Measurements from ENCODE around the gene PPIE. TPM values are rescaled to one million over a fixed set of nuclear protein-coding genes. Genes with fewer than 3 reads are reported as not detected.

Gene PPIE
- total and polyA plus RNA-seq, 2 of the 8 experiments (the other 6 are each of a cell fraction or from before 2014, with no cell fraction given): 38.9 to 56.1 TPM

- TF ChIP-seq, protein P1, sequence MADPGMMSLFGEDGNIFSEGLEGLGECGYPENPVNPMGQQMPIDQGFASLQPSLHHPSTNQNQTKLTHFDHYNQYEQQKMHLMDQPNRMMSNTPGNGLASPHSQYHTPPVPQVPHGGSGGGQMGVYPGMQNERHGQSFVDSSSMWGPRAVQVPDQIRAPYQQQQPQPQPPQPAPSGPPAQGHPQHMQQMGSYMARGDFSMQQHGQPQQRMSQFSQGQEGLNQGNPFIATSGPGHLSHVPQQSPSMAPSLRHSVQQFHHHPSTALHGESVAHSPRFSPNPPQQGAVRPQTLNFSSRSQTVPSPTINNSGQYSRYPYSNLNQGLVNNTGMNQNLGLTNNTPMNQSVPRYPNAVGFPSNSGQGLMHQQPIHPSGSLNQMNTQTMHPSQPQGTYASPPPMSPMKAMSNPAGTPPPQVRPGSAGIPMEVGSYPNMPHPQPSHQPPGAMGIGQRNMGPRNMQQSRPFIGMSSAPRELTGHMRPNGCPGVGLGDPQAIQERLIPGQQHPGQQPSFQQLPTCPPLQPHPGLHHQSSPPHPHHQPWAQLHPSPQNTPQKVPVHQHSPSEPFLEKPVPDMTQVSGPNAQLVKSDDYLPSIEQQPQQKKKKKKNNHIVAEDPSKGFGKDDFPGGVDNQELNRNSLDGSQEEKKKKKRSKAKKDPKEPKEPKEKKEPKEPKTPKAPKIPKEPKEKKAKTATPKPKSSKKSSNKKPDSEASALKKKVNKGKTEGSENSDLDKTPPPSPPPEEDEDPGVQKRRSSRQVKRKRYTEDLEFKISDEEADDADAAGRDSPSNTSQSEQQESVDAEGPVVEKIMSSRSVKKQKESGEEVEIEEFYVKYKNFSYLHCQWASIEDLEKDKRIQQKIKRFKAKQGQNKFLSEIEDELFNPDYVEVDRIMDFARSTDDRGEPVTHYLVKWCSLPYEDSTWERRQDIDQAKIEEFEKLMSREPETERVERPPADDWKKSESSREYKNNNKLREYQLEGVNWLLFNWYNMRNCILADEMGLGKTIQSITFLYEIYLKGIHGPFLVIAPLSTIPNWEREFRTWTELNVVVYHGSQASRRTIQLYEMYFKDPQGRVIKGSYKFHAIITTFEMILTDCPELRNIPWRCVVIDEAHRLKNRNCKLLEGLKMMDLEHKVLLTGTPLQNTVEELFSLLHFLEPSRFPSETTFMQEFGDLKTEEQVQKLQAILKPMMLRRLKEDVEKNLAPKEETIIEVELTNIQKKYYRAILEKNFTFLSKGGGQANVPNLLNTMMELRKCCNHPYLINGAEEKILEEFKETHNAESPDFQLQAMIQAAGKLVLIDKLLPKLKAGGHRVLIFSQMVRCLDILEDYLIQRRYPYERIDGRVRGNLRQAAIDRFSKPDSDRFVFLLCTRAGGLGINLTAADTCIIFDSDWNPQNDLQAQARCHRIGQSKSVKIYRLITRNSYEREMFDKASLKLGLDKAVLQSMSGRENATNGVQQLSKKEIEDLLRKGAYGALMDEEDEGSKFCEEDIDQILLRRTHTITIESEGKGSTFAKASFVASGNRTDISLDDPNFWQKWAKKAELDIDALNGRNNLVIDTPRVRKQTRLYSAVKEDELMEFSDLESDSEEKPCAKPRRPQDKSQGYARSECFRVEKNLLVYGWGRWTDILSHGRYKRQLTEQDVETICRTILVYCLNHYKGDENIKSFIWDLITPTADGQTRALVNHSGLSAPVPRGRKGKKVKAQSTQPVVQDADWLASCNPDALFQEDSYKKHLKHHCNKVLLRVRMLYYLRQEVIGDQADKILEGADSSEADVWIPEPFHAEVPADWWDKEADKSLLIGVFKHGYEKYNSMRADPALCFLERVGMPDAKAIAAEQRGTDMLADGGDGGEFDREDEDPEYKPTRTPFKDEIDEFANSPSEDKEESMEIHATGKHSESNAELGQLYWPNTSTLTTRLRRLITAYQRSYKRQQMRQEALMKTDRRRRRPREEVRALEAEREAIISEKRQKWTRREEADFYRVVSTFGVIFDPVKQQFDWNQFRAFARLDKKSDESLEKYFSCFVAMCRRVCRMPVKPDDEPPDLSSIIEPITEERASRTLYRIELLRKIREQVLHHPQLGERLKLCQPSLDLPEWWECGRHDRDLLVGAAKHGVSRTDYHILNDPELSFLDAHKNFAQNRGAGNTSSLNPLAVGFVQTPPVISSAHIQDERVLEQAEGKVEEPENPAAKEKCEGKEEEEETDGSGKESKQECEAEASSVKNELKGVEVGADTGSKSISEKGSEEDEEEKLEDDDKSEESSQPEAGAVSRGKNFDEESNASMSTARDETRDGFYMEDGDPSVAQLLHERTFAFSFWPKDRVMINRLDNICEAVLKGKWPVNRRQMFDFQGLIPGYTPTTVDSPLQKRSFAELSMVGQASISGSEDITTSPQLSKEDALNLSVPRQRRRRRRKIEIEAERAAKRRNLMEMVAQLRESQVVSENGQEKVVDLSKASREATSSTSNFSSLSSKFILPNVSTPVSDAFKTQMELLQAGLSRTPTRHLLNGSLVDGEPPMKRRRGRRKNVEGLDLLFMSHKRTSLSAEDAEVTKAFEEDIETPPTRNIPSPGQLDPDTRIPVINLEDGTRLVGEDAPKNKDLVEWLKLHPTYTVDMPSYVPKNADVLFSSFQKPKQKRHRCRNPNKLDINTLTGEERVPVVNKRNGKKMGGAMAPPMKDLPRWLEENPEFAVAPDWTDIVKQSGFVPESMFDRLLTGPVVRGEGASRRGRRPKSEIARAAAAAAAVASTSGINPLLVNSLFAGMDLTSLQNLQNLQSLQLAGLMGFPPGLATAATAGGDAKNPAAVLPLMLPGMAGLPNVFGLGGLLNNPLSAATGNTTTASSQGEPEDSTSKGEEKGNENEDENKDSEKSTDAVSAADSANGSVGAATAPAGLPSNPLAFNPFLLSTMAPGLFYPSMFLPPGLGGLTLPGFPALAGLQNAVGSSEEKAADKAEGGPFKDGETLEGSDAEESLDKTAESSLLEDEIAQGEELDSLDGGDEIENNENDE (IDR thresholded peaks at IDR 0.05; ENCODE audit: insufficient replicate concordance, low read length): no peak
- TF ChIP-seq NRF1 (IDR thresholded peaks at IDR 0.05; ENCODE audit: low read depth, low read length): no peak
- TF ChIP-seq, protein P2, sequence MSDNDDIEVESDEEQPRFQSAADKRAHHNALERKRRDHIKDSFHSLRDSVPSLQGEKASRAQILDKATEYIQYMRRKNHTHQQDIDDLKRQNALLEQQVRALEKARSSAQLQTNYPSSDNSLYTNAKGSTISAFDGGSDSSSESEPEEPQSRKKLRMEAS (IDR thresholded peaks at IDR 0.05): no peak
- no peak for TF ChIP-seq JUND (IDR thresholded peaks at IDR 0.05; ENCODE audit: low read length)
- no peak for TF ChIP-seq POU5F1 (IDR thresholded peaks at IDR 0.05; ENCODE audit: low read depth, low read length)
- no peak for TF ChIP-seq EGR1 (IDR thresholded peaks at IDR 0.05; ENCODE audit: borderline replicate concordance, low read depth, low read length)
- TF ChIP-seq USF2 (IDR thresholded peaks at IDR 0.05; ENCODE audit: low read length): no peak
- TF ChIP-seq MAFK (IDR thresholded peaks at IDR 0.05; ENCODE audit: low read depth, low read length): no peak
These were observed 64.0 kb downstream of the PPIE start (continued) for GRCh38 chr1:39802496-39803260.
